Loucy (cell line): ENCODE data around the gene EIF6.

Experiments used
- CTCF ChIP-seq: fragments of 200-600 bp; sonication (generic); conservative IDR thresholded peaks from 2 replicates; pipeline ENCODE4 v1.5.1; 2014; ENCODE audit warnings: mild to moderate bottlenecking, antibody characterized with exemption, low read length
- EZH2phosphoT487 ChIP-seq: fragments of 200-600 bp; IDR thresholded peaks from 2 replicates; pipeline ENCODE4 v1.6.1; 2018; ENCODE audit warnings: antibody characterized with exemption, mild to moderate bottlenecking, moderate library complexity, borderline replicate concordance

DNA sequence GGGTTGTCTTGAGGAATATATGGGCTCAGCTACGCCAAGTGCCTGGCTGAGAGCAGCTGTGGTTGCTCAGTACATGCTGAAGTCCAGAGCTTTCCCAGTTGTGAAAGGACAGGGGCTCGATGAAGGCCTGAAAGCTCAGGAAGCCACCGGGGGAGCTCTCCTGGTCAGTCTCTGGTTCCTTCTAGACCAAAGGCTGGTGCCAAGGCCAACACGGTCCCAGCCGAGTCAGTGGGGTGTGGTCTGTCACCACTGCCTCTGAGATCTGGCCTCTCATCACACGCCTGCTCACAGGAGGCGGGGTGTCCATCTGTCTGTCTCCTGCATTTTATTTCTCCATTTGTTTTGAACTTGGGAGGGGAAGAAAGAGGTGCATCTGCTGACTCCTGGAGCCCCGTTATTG is 12.6 kb upstream of the EIF6 start:
- TF ChIP-seq CTCF: no peak
- no peak for TF ChIP-seq EZH2phosphoT487
